ENCODE results near the gene CDHR5. TPM values are rescaled to one million over a fixed set of nuclear protein-coding genes. Genes with fewer than 3 reads are reported as not detected.

CDHR5 gene
- total and polyA plus RNA-seq, 9 of the 15 experiments (the other 6 are each of a cell fraction or from before 2014, with no cell fraction given): 0.16 TPM; not detected in 8

DNA sequence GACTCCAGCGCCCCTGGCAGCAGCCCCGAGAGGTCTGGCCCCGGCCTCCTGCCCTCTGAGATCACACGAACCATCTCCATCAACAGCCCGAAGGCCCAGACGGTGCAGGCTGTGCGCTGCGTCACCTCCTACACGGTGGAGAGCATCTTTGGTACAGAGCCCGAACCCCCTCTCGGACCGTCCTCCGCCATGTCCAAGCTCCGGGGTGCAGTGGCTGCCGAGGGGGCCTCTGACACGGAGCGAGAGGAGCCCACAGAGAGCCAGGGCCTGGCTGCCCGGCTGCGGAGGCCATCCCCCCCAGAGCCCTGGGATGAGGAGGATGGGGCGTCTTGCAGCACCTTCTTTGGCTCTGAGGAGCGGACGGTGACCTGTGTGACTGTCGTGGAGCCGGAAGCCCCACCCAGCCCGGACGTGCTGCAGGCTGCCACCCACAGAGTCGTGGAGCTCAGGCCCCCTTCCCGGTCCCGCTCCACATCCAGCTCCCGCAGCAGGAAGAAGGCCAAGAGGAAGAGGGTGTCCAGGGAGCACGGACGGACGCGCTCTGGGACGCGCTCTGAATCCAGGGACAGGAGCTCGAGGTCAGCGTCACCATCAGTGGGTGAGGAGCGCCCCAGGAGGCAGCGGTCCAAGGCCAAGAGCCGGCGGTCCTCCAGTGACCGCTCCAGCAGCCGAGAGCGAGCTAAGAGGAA lies 16.6 kb downstream of the CDHR5 start:
- no peak overlapping the region for H3K4me3 ChIP-seq
- H3K9ac ChIP-seq (ENCODE audit: insufficient read depth in 1 of 2, low read depth in 2 of 2, low read length in 2 of 2): no peak overlapping the region
- no TSS peak for BruUV-seq (replicated peaks)
- H3K9me1 ChIP-seq (ENCODE audit: control insufficient read depth, insufficient read depth, low read length): no peaks in the 10 kb centered on the region
- no peak for FAIRE-seq
- no peak overlapping the region for H3K27ac ChIP-seq (ENCODE audit: extremely low read depth, low read depth, low read length)
- intact Hi-C loops (cut with micrococcal nuclease) (no loop called here), in situ Hi-C loops (cut with MboI) (no loop called here)
- H4K20me1 ChIP-seq (replicated peaks; ENCODE audit: control insufficient read depth, insufficient read depth, low read length): peaks cover 15% of the 10 kb centered on the region; the same call in 1 of the 2 replicates
- DNase-seq (ENCODE audit: extremely low read depth in 1 of 4, low spot score in 3 of 4): no peak
- TF ChIP-seq EZH2 (IDR thresholded peaks at IDR 0.05; ENCODE audit: borderline replicate concordance, low read depth, low read length) (no peak), ZBTB33 (CRISPR knock-in tag; IDR thresholded peaks at IDR 0.05) (peak; percentile 68), POLR2G (IDR thresholded peaks at IDR 0.05; ENCODE audit: low read depth, low read length) (peak; percentile 19; the same call in 1 of the 2 replicates), CBX1 (IDR thresholded peaks at IDR 0.05; ENCODE audit: low read depth) (no peak), ZKSCAN8 (CRISPR knock-in tag; IDR thresholded peaks at IDR 0.05) (no peak)
- H3K4me1 ChIP-seq (replicated peaks in 1 of 2; ENCODE audit: control insufficient read depth in 2 of 2, insufficient read depth in 2 of 2, low read length in 2 of 2): peaks cover 0 to 44% of the 10 kb centered on the region in 2 experiments; a peak in 3 of 5 replicates
- ChIA-PET POLR2A (interaction anchor here (0.6 to 0.9 kb wide), 5 partner anchors 25 to 198 kb away, joined by 3 read pairs; no protein-coding TSS in a partner anchor), CTCF (ENCODE audit: low intra/inter-chr PET ratio) (no interaction called here)
- H3K79me2 ChIP-seq (ENCODE audit: control insufficient read depth, insufficient read depth, low read length): no peaks in the 10 kb centered on the region
- peaks cover 99% of the 10 kb centered on the region for H3K36me3 ChIP-seq (ENCODE audit: control insufficient read depth, insufficient read depth, low read length)
- H2AFZ ChIP-seq (ENCODE audit: low read depth, low read length): no peak overlapping the region
- ATAC-seq: no peak
- no peaks in the 10 kb centered on the region for H3K9me3 ChIP-seq (replicated peaks; ENCODE audit: control insufficient read depth, insufficient read depth, low read depth, low read length)
- no peak overlapping the region for H3K4me2 ChIP-seq (ENCODE audit: insufficient read depth, low read length)
- no peaks in the 10 kb centered on the region for H3K27me3 ChIP-seq (ENCODE audit: control insufficient read depth in 2 of 2, insufficient read depth in 2 of 2, low read length in 2 of 2)
- WGBS (ENCODE audit: insufficient coverage, low coverage, missing lambda C conversion rate): 94% methylated on average over 24 of the region's 45 CpGs
